DND-41 (cell line): ENCODE measurements around the gene STAU1.

Experiments
- CTCF ChIP-seq: IDR thresholded peaks from 2 replicates; pipeline ENCODE4 v1.5.1; 2012; ENCODE audit warnings: borderline replicate concordance, low read length, moderate library complexity, mild to moderate bottlenecking; ENCODE audit not compliant: poor library complexity, severe bottlenecking; ENCODE audit errors: extremely low read depth
- EZH2 ChIP-seq: IDR thresholded peaks from 3 replicates; pipeline ENCODE4 v1.6.1; 2012; ENCODE audit warnings: borderline replicate concordance, low read depth, mild to moderate bottlenecking, moderate library complexity, low read length, inconsistent platforms; ENCODE audit not compliant: severe bottlenecking

GRCh38 chr20:49167811-49168507 is 20.2 kb downstream of the STAU1 start:
- TF ChIP-seq CTCF (no peak), EZH2 (no peak)
